ENCODE data around the gene SECTM1.

DNA sequence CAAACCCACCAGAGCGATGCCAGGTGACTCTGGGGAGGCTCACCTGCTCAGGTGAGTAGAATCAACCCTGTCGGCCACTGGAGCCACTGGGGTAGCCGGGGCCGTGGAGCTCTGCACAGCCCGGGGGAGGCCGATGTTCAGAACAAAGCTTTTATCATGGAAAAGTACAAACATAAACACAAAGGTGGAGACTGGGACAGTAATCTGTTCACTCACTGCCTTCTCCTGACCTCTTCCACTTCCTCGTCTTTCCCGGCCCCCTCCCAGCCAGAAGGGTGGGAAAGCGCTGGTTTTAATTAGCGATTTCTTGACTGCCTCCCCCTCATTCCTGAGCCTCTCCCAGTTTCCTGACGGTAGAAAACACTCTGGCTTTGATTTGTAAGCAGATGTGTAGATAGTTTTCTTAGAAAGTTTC is 15.7 kb upstream of the SECTM1 start:
- TF ChIP-seq, protein P1, sequence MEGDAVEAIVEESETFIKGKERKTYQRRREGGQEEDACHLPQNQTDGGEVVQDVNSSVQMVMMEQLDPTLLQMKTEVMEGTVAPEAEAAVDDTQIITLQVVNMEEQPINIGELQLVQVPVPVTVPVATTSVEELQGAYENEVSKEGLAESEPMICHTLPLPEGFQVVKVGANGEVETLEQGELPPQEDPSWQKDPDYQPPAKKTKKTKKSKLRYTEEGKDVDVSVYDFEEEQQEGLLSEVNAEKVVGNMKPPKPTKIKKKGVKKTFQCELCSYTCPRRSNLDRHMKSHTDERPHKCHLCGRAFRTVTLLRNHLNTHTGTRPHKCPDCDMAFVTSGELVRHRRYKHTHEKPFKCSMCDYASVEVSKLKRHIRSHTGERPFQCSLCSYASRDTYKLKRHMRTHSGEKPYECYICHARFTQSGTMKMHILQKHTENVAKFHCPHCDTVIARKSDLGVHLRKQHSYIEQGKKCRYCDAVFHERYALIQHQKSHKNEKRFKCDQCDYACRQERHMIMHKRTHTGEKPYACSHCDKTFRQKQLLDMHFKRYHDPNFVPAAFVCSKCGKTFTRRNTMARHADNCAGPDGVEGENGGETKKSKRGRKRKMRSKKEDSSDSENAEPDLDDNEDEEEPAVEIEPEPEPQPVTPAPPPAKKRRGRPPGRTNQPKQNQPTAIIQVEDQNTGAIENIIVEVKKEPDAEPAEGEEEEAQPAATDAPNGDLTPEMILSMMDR (IDR thresholded peaks at IDR 0.05; ENCODE audit: insufficient read depth, low read length, poor library complexity, severe bottlenecking): no peak
- TF ChIP-seq EZH2phosphoT487 (conservative IDR thresholded peaks at IDR 0.05; ENCODE audit: low read length): no peak
